ENCODE data around the gene FIBCD1.

- TF ChIP-seq CHD2 (IDR thresholded peaks at IDR 0.05; ENCODE audit: low read length) (no peak), SP2 (IDR thresholded peaks at IDR 0.05; ENCODE audit: low read length) (no peak), FOSL1 (IDR thresholded peaks at IDR 0.05; ENCODE audit: insufficient read depth, low read depth, low read length) (no peak), HDAC2 (IDR thresholded peaks at IDR 0.05; ENCODE audit: borderline replicate concordance in 1 of 2, low read depth in 2 of 2, low read length in 2 of 2) (no peak), E2F6 (IDR thresholded peaks at IDR 0.05) (no peak), EP300 (IDR thresholded peaks at IDR 0.05; ENCODE audit: borderline replicate concordance in 1 of 2, low read depth in 2 of 2, low read length in 2 of 2) (no peak), ZNF274 (IDR thresholded peaks at IDR 0.05; ENCODE audit: borderline replicate concordance, extremely low read depth, low read length) (no peak), SIRT6 (IDR thresholded peaks at IDR 0.05; ENCODE audit: low read length) (no peak), POLR2AphosphoS5 (IDR thresholded peaks at IDR 0.05; ENCODE audit: low read depth, low read length) (no peak), TBP (IDR thresholded peaks at IDR 0.05; ENCODE audit: low read depth, low read length) (no peak), RBBP5 (IDR thresholded peaks at IDR 0.05; ENCODE audit: borderline replicate concordance, low read depth, low read length) (no peak)
- TF ChIP-seq, protein P1, sequence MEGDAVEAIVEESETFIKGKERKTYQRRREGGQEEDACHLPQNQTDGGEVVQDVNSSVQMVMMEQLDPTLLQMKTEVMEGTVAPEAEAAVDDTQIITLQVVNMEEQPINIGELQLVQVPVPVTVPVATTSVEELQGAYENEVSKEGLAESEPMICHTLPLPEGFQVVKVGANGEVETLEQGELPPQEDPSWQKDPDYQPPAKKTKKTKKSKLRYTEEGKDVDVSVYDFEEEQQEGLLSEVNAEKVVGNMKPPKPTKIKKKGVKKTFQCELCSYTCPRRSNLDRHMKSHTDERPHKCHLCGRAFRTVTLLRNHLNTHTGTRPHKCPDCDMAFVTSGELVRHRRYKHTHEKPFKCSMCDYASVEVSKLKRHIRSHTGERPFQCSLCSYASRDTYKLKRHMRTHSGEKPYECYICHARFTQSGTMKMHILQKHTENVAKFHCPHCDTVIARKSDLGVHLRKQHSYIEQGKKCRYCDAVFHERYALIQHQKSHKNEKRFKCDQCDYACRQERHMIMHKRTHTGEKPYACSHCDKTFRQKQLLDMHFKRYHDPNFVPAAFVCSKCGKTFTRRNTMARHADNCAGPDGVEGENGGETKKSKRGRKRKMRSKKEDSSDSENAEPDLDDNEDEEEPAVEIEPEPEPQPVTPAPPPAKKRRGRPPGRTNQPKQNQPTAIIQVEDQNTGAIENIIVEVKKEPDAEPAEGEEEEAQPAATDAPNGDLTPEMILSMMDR (IDR thresholded peaks at IDR 0.05; ENCODE audit: control extremely low read depth in 1 of 3, insufficient read depth in 1 of 3, low read depth in 1 of 3, low read length in 3 of 3) = no peak
- TF ChIP-seq, protein P2, sequence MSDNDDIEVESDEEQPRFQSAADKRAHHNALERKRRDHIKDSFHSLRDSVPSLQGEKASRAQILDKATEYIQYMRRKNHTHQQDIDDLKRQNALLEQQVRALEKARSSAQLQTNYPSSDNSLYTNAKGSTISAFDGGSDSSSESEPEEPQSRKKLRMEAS (IDR thresholded peaks at IDR 0.05) = no peak
Measured at GRCh38 chr9:130871395-130872062, 67.5 kb downstream of the FIBCD1 start.
